CD4-positive, CD25-positive, alpha-beta regulatory T cell (primary cell): Measurements from ENCODE around the gene SLC25A22. TPM values are rescaled to one million over a fixed set of nuclear protein-coding genes. Genes with fewer than 3 reads are reported as not detected.
A peak's percentile ranks its signal among the peaks of the same experiment; 100 is the strongest.

Experiments
- ATAC-seq, 2 donors: fragments of 150-1000 bp; cut with Tn5 transposase; one replicate each; pipeline ENCODE4 v1.10.0; 2021; ENCODE audit warnings: low read depth in 2 of 2, moderate number of reproducible peaks in 2 of 2, moderate library complexity in 1 of 2
- DNase-seq, 3 donors: peaks; one replicate each; pipeline versions ENCODE4 v3.0.0 to v3.0.0-alpha.2; 2012 to 2022; ENCODE audit warnings: mixed read lengths in 1 of 3
- H3K27ac ChIP-seq: one replicate; pipeline ENCODE4 v1.7.0; 2013; ENCODE audit warnings: mild to moderate bottlenecking, low read length; ENCODE audit not compliant: insufficient read depth, poor library complexity, severe bottlenecking
- H3K27me3 ChIP-seq: one replicate; pipeline ENCODE4 v1.7.0; 2013; ENCODE audit warnings: low read length; ENCODE audit not compliant: control insufficient read depth, insufficient read depth
- H3K36me3 ChIP-seq: one replicate; pipeline ENCODE4 v1.7.0; 2013; ENCODE audit warnings: mild to moderate bottlenecking, low read length, moderate library complexity; ENCODE audit not compliant: control insufficient read depth, insufficient read depth
- H3K4me1 ChIP-seq: 2 replicates; pipeline ENCODE4 v1.7.0; 2013; ENCODE audit warnings: mild to moderate bottlenecking, low read length; ENCODE audit not compliant: insufficient read depth, control insufficient read depth, poor library complexity, severe bottlenecking
- H3K4me3 ChIP-seq: one replicate; pipeline ENCODE4 v1.7.0; 2013; ENCODE audit warnings: low read depth, mild to moderate bottlenecking, low read length, moderate library complexity
- H3K9me3 ChIP-seq, 2 experiments: 1 replicate in 1 of 2; 2 replicates in 1 of 2; pipeline ENCODE4 v1.7.0; 2013; ENCODE audit warnings: low read length in 2 of 2, mild to moderate bottlenecking in 1 of 2, moderate library complexity in 1 of 2; ENCODE audit not compliant: control insufficient read depth in 2 of 2
- H3K27ac Mint-ChIP-seq, 3 donors: one replicate each; pipeline ENCODE4 v1.8.0; 2020 to 2022; ENCODE audit warnings: mild to moderate bottlenecking in 3 of 3, mixed read lengths in 3 of 3, moderate library complexity in 2 of 3
- H3K27me3 Mint-ChIP-seq: one replicate; pipeline ENCODE4 v1.8.0; 2022; ENCODE audit warnings: mild to moderate bottlenecking, mixed read lengths
- H3K36me3 Mint-ChIP-seq: one replicate; pipeline ENCODE4 v1.8.0; 2020; ENCODE audit warnings: mixed read lengths
- H3K4me1 Mint-ChIP-seq, 4 donors: one replicate each; pipeline ENCODE4 v1.8.0; 2020 to 2022; ENCODE audit warnings: mixed read lengths in 4 of 4, mild to moderate bottlenecking in 1 of 4
- H3K4me3 Mint-ChIP-seq, 4 donors: one replicate each; pipeline ENCODE4 v1.8.0; 2020 to 2022; ENCODE audit warnings: mild to moderate bottlenecking in 4 of 4, mixed read lengths in 4 of 4, moderate library complexity in 3 of 4
- H3K9me3 Mint-ChIP-seq, 7 donors: one replicate each; pipeline ENCODE4 v1.8.0; 2020 to 2022; ENCODE audit warnings: mixed read lengths in 7 of 7, mild to moderate bottlenecking in 3 of 7, moderate library complexity in 2 of 7
- polyA plus RNA-seq, 4 donors: library from polyadenylated mRNA; unstranded; fragments of 300-500 nt; fragmentation: Illumina TruSeq; gene quantifications; one replicate each; pipeline ENCODE4 v1.2.3, GENCODE V29; 2021
- total RNA-seq: library from RNA; stranded (reverse); gene quantifications from one replicate; pipeline ENCODE4 v1.2.3, GENCODE V29; 2022

SLC25A22 gene
- total RNA-seq (20.3 TPM), polyA plus RNA-seq (1 to 10 TPM; 5.3 to 6.6 (median 6.4) TPM)

GRCh38 chr11:798093-798713 lies at the start of gene SLC25A22:
Gene SLC25A22, minus strand, starts transcription at chr11:798281. Its CDS starts 3,275 bp downstream, at chr11:795006.
- ATAC-seq, result peak; percentile 72 to 77
- Histone ChIP-seq H3K9me3 (no peaks in the 10 kb centered on the region), H3K4me1 (peaks cover 41% of the 10 kb centered on the region), H3K27ac (peak within 1 kb of the TSS; percentile 92), H3K4me3 (peak within 1 kb of the TSS; percentile 55), H3K27me3 (no peaks in the 10 kb centered on the region), H3K36me3 (peaks cover 8% of the 10 kb centered on the region)
- H3K4me3 Mint-ChIP-seq, result peak within 1 kb of the TSS; percentile 90 to 99 (median 96)
- peak within 1 kb of the TSS; percentile 80 to 91 (median 87) for H3K27ac Mint-ChIP-seq
- H3K4me1 Mint-ChIP-seq, result peaks cover 0 to 19% (median 3%) of the 10 kb centered on the region in 4 donors
- no peaks in the 10 kb centered on the region for H3K36me3 Mint-ChIP-seq
- H3K27me3 Mint-ChIP-seq, result no peaks in the 10 kb centered on the region
- peak; percentile 76 to 86 (median 86) for DNase-seq
- no peaks in the 10 kb centered on the region for H3K9me3 Mint-ChIP-seq

- no peaks in the 10 kb centered on the region for H3K36me3 ChIP-seq
- DNase-seq (no peak), ATAC-seq (no peak)
- peaks cover 32% of the 10 kb centered on the region for H3K4me1 ChIP-seq
- no peak overlapping the region for H3K4me3 ChIP-seq
- Mint-ChIP-seq H3K4me1 (peaks cover 0 to 21% (median 3%) of the 10 kb centered on the region in 4 donors), H3K9me3 (no peaks in the 10 kb centered on the region), H3K27me3 (peaks cover 33% of the 10 kb centered on the region), H3K27ac (no peak overlapping the region), H3K36me3 (no peaks in the 10 kb centered on the region), H3K4me3 (no peak overlapping the region)
- H3K9me3 ChIP-seq, result no peaks in the 10 kb centered on the region
- no peak overlapping the region for H3K27ac ChIP-seq
- no peaks in the 10 kb centered on the region for H3K27me3 ChIP-seq
These were observed 49.8 kb upstream of the SLC25A22 start for GRCh38 chr11:847876-848275.

- H3K27ac Mint-ChIP-seq, result no peak overlapping the region
- H3K27me3 ChIP-seq, result no peaks in the 10 kb centered on the region
- H3K4me3 ChIP-seq, result no peak overlapping the region
- peaks cover 39% of the 10 kb centered on the region for H3K4me1 ChIP-seq
- no peaks in the 10 kb centered on the region for H3K36me3 Mint-ChIP-seq
- H3K9me3 ChIP-seq, result no peaks in the 10 kb centered on the region
- DNase-seq (no peak), ATAC-seq (no peak)
- H3K4me3 Mint-ChIP-seq, result peak overlapping the region in 2 of 4 donors; percentile 22 to 39
- peaks cover 0 to 19% (median 3%) of the 10 kb centered on the region in 4 donors for H3K4me1 Mint-ChIP-seq
- H3K27ac ChIP-seq, result no peak overlapping the region
- H3K27me3 Mint-ChIP-seq, result peaks cover 29% of the 10 kb centered on the region
- no peaks in the 10 kb centered on the region for H3K36me3 ChIP-seq
- H3K9me3 Mint-ChIP-seq, result no peaks in the 10 kb centered on the region
These were observed 48.5 kb upstream of the SLC25A22 start for GRCh38 chr11:846496-847098.

GRCh38 chr11:845872-846495 lies 47.9 kb upstream of the SLC25A22 start:
- Histone ChIP-seq H3K27ac (no peak overlapping the region), H3K36me3 (no peaks in the 10 kb centered on the region), H3K27me3 (no peaks in the 10 kb centered on the region), H3K9me3 (no peaks in the 10 kb centered on the region), H3K4me3 (no peak overlapping the region), H3K4me1 (peaks cover 45% of the 10 kb centered on the region)
- Mint-ChIP-seq H3K27ac (peak overlapping the region in 1 of 3 donors; percentile 69), H3K36me3 (no peaks in the 10 kb centered on the region), H3K4me3 (peak overlapping the region in 3 of 4 donors; percentile 19 to 27 (median 22)), H3K9me3 (no peaks in the 10 kb centered on the region), H3K4me1 (peaks cover 0 to 24% (median 3%) of the 10 kb centered on the region in 4 donors), H3K27me3 (peaks cover 25% of the 10 kb centered on the region)
- ATAC-seq, result no peak
- DNase-seq, result no peak

GRCh38 chr11:844693-845644 lies 46.9 kb upstream of the SLC25A22 start:
- Mint-ChIP-seq H3K27me3 (peaks cover 24% of the 10 kb centered on the region), H3K4me3 (peak overlapping the region in 2 of 4 donors; percentile 19 to 27), H3K27ac (no peak overlapping the region), H3K36me3 (no peaks in the 10 kb centered on the region), H3K4me1 (peaks cover 0 to 34% (median 6%) of the 10 kb centered on the region in 4 donors), H3K9me3 (no peaks in the 10 kb centered on the region)
- Histone ChIP-seq H3K27ac (no peak overlapping the region), H3K4me3 (no peak overlapping the region), H3K4me1 (peaks cover 49% of the 10 kb centered on the region), H3K27me3 (no peaks in the 10 kb centered on the region), H3K9me3 (no peaks in the 10 kb centered on the region), H3K36me3 (peaks cover under 1% of the 10 kb centered on the region)
- DNase-seq, result no peak
- ATAC-seq, result no peak

GRCh38 chr11:843818-844692 lies 46.0 kb upstream of the SLC25A22 start:
- no peaks in the 10 kb centered on the region for H3K9me3 ChIP-seq
- H3K4me3 ChIP-seq, result no peak overlapping the region
- peaks cover 3% of the 10 kb centered on the region for H3K36me3 ChIP-seq
- H3K27ac Mint-ChIP-seq, result no peak overlapping the region
- peaks cover 44% of the 10 kb centered on the region for H3K4me1 ChIP-seq
- H3K4me3 Mint-ChIP-seq, result peak overlapping the region; percentile 76 to 85 (median 84)
- no peaks in the 10 kb centered on the region for H3K27me3 ChIP-seq
- H3K36me3 Mint-ChIP-seq, result no peaks in the 10 kb centered on the region
- H3K27me3 Mint-ChIP-seq, result peaks cover 24% of the 10 kb centered on the region
- H3K4me1 Mint-ChIP-seq, result peaks cover 0 to 35% (median 6%) of the 10 kb centered on the region in 4 donors
- DNase-seq (no peak), ATAC-seq (no peak)
- H3K9me3 Mint-ChIP-seq, result no peaks in the 10 kb centered on the region
- no peak overlapping the region for H3K27ac ChIP-seq
